ENCODE data around the gene LTBP4. TPM values are rescaled to one million over a fixed set of nuclear protein-coding genes. Genes with fewer than 3 reads are reported as not detected.
A peak's percentile ranks its signal among the peaks of the same experiment; 100 is the strongest.

Gene LTBP4
- total and polyA plus RNA-seq, 12 donors, result 114 to 263 (median 234) TPM

DNA sequence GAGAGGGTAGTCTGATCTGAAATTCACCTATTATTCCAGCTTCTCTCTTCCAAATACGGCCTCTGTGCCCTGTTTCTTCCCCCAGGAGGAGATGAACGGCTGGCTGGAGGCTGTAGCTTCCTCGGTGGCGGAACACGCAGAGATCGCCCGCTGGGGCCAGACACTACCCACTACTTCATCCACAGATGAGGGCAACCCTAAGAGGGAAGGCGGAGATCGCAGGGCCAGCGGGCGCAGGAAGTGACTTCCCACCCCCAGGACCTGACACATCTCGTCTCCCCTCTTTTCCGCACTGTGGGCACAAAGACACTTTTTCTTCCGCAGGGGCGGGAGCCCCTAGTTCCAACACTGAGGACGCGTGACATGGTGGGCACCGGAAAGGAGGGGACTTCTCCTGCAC is 25.8 kb upstream of the LTBP4 start:
- intact Hi-C loops (cut with DNase I), result loop anchor here in 1 of 10 donors (5.0 kb wide), 1 partner anchor 33 kb away; no protein-coding TSS in a partner anchor
- H3K9me3 ChIP-seq, result no peaks in the 10 kb centered on the region
- peaks cover 0 to 22% (median 0%) of the 10 kb centered on the region in 9 donors for H3K36me3 ChIP-seq
- no peaks in the 10 kb centered on the region for H3K27me3 ChIP-seq
- WGBS, 2 donors, result 66 to 70% methylated on average over 18 of the region's 18 CpGs
- no peak overlapping the region for H3K4me3 ChIP-seq
- ATAC-seq, result no peak
- TF ChIP-seq, protein P1, sequence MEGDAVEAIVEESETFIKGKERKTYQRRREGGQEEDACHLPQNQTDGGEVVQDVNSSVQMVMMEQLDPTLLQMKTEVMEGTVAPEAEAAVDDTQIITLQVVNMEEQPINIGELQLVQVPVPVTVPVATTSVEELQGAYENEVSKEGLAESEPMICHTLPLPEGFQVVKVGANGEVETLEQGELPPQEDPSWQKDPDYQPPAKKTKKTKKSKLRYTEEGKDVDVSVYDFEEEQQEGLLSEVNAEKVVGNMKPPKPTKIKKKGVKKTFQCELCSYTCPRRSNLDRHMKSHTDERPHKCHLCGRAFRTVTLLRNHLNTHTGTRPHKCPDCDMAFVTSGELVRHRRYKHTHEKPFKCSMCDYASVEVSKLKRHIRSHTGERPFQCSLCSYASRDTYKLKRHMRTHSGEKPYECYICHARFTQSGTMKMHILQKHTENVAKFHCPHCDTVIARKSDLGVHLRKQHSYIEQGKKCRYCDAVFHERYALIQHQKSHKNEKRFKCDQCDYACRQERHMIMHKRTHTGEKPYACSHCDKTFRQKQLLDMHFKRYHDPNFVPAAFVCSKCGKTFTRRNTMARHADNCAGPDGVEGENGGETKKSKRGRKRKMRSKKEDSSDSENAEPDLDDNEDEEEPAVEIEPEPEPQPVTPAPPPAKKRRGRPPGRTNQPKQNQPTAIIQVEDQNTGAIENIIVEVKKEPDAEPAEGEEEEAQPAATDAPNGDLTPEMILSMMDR (IDR thresholded peaks at IDR 0.05), result no peak
- no peak for DNase-seq
- peaks cover 0 to 33% (median 13%) of the 10 kb centered on the region in 9 donors for H3K4me1 ChIP-seq
- no peak overlapping the region for H3K27ac ChIP-seq

DNA sequence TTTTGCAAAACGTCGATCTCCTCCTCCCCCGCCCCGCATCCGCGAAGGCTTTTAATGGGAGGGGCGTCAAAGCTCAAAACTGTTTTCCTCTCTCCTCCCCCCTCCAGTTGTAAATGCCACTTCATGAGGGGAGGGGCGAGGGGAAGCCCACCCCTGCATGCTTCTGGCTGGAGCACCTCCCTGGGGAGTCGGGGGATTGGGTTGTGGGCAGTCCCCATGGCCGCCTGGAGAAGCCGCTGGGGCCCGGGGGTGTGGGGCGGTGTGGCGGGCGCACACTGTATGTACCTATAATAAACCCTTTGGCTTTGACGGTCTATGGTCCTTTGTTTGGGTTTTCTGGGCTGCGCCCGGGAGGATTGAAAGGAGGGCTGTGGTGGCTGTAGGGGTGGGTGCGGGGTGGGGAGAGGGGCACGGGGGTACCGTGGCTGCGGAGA is 25.0 kb upstream of the LTBP4 start:
- H3K27ac ChIP-seq, result peak overlapping the region in 8 of 10 donors; percentile 62 to 93 (median 85)
- intact Hi-C loops (cut with DNase I), result loop anchor here in 1 of 10 donors (5.0 kb wide), 1 partner anchor 34 kb away; no protein-coding TSS in a partner anchor
- no peak for DNase-seq
- H3K36me3 ChIP-seq, result peaks cover 0 to 30% (median 3%) of the 10 kb centered on the region in 9 donors
- 1 to 3% methylated on average over 22 of the region's 22 CpGs for whole genome bisulfite sequencing, 2 donors
- peaks cover 0 to 38% (median 13%) of the 10 kb centered on the region in 9 donors for H3K4me1 ChIP-seq
- ATAC-seq, result peak; percentile 1 to 26 (median 12)
- no peaks in the 10 kb centered on the region for H3K27me3 ChIP-seq
- peak overlapping the region; percentile 23 to 85 (median 74) for H3K4me3 ChIP-seq
- TF ChIP-seq, protein P1 (IDR thresholded peaks at IDR 0.05), result no peak
- H3K9me3 ChIP-seq, result no peaks in the 10 kb centered on the region

DNA sequence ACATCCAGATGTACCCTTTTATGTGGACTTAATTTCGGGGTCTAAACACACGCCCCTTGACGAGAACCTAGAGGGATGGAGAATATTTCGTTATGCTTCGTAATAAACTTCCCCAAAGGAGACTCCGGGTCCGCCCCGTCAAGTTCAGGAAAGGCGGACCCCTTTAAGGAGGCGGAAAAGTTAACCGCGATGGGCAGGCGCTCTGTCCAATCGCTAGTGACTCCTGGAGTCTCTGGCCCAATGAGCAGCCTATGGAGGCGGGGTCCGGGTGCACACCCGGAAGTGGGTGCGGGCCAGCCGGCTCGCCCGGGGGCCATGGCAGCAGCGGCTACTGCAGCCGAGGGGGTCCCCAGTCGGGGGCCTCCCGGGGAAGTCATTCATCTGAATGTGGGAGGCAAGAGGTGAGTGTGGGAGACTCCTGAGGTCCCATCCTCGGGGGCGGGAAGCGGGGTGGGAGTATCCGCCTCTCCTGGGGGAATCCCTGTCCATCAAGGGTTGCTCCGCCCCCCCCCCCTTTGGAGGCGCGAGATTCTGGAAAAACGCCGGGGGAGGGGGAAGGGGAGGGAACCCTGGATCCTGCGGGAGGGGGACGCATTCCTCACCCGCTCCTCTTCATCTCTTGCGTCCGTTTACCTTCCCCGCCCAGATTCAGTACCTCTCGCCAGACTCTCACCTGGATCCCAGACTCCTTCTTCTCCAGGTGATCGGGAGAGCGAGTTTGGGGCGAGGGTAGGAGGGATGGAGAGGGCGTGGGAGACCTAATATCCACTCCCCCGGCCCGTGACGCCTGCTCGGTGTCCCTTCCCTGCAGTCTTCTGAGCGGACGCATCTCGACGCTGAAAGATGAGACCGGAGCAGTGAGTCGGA is 24.4 kb upstream of the LTBP4 start, which contains the start of gene SHKBP1:
TSS of gene SHKBP1 (plus strand) at position 289 of the 867 bp plus-strand sequence. CDS start at position 316, 27 bp downstream.
- Histone ChIP-seq H3K9me3 (no peaks in the 10 kb centered on the region), H3K27ac (peak within 1 kb of the TSS in 9 of 10 donors; percentile 62 to 93 (median 85)), H3K4me1 (peaks cover 0 to 38% (median 13%) of the 10 kb centered on the region in 9 donors), H3K36me3 (peaks cover 0 to 37% (median 10%) of the 10 kb centered on the region in 9 donors), H3K4me3 (peak within 1 kb of the TSS; percentile 23 to 85 (median 74)), H3K27me3 (no peaks in the 10 kb centered on the region)
- ATAC-seq, result peak; percentile 97 to 99 (median 99)
- peak; percentile 96 for DNase-seq
- 1% methylated on average over 49 to 54 of the region's 55 CpGs for WGBS, 2 donors
- TF ChIP-seq, protein P1 (IDR thresholded peaks at IDR 0.05), result no peak
- intact Hi-C loops (cut with DNase I), result loop anchor here in 1 of 10 donors (5.0 kb wide), 1 partner anchor 35 kb away; no protein-coding TSS in a partner anchor

DNA sequence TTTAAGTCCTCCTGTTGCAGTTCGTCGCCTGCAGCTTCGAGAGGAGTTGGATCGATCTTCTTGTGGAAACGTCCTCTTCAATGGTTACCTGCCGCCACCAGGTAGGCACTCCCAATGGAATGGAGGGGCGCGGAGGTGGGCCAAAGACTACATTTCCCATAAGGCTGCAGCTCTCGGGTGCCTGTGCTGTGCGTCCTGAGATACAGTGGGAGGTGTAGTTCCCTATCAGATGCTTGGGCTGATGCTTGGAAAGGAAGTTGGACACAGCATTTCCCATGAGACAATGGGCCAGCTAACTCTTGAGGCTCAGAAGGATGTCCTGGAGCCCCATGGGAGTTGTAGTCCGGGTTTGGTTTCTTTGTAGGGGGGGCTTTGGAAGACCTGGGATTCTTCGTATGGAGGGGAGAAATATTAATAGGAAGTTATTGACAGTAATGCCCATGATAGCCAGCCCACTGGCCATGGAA is 22.7 kb upstream of the LTBP4 start:
- H3K4me1 ChIP-seq, result peaks cover 0 to 38% (median 13%) of the 10 kb centered on the region in 9 donors
- no peak overlapping the region for H3K4me3 ChIP-seq
- DNase-seq (peak in 1 of 2 donors; percentile 47), ATAC-seq (peak in 3 of 8 donors; percentile 17 to 35 (median 23))
- intact Hi-C loops (cut with DNase I), result loop anchor here in 1 of 10 donors (5.0 kb wide), 1 partner anchor 36 kb away; no protein-coding TSS in a partner anchor
- TF ChIP-seq, protein P1 (IDR thresholded peaks at IDR 0.05), result no peak
- peaks cover 0 to 53% (median 16%) of the 10 kb centered on the region in 9 donors for H3K36me3 ChIP-seq
- peak overlapping the region in 1 of 10 donors; percentile 6 for H3K27ac ChIP-seq
- 67 to 71% methylated on average over 12 of the region's 12 CpGs for WGBS, 2 donors
- no peaks in the 10 kb centered on the region for H3K9me3 ChIP-seq
- H3K27me3 ChIP-seq, result no peaks in the 10 kb centered on the region

Data from heart right ventricle (tissue), 16 donors.